NCI-H2107 treated with DMSO at 0.1 percent for 48 hours (cell line): ENCODE data around the gene PBX2.
"Not testable (repeated sequence)": the region's sequence is repeated elsewhere in the genome, so short reads cannot be mapped to it uniquely, and the experiment has no call there.

Experiments used
- DNase-seq: peaks from one replicate; lab custom pipeline; 2025; ENCODE audit not compliant: unreplicated experiment; lab: John Stamatoyannopoulos, UW

PBX2 gene

DNA sequence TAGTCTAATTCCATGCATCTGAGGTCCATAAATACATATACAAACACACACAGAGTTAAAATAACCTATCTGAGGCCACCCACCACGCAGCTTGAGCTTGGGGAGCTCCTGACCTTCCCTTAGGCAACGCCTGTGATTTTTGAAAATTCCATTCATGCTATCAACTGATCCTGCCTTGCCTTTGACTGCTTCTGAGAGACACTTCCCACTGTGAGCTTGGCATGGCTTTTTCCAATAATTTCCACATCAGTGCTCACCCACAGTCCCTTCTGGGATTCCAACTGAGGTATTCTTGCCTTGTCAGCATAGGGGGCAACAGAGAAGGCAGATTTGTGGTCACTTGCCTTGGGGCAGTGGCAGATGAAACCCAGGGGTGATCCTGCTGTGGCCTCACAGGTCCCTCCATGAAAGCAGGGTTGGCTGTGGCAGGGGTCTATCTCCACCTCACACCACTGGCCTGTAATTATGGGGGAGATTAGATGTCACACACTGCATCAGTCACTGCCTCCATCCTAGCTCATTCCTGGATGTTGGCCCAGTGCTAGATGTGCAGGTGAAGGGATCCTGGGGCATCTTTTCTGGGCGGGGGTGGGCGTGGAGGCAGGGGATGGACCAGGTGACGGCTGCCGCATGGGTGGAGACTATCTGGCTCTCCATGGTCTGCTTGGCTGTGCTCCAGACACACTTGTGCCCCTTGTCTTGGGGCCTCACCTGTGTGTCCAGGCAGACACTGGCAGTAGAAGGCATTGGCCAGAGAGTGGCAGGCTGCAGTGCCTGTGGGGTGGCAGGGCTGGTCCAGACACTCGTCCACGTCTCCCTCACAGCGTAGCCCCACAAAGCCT, 13.6 kb upstream of the PBX2 start:
- no peak for DNase-seq

DNA sequence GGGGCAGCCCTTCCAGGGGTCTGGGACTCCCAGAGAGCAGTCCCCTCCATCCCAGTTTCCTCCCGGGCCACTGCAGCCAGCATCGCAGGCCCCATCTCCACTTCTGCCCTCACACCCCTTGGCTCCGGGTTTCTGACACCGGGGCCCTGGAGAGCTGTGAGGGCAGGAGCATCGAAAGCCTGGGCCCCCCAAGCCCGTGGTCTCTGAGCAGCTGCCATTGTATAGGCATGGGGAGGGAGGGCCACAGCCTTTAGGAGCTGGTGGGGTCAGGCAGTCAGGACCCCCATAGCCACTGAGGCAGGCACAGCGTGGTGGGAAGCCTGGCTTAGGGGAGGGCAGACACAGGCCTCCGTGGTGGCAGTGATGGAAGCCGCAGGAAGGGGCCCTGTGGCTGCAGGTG, 12.2 kb upstream of the PBX2 start:
- no peak for DNase-seq

GRCh38 chr6:32200711-32201475, 10.9 kb upstream of the PBX2 start:
- DNase-seq: no peak

DNA sequence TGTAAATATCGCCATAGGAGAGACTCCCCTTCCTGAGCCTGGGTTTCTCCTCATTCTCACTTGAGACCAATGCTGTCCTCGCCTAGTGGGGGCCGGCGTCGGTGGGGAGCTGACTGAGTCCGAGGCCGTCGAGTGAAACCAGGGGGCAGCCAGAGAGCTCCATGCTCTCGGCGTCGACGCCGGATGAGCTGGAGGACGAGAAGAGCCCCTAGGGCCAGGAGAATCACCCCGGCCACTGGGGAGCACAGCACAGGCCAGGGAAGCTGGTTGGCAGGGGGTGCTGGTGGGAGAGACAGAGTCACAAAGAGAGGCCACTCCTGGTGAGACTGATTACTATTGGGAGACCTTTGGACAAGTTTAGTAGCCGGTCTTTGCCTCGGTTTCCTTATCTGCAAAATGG, 8.9 kb upstream of the PBX2 start:
- DNase-seq: no peak

- no peak for DNase-seq
These were observed 8.3 kb upstream of the PBX2 start for GRCh38 chr6:32198345-32198696.

GRCh38 chr6:32196682-32197616, 6.9 kb upstream of the PBX2 start:
- no peak for DNase-seq

- peak; percentile 33 for DNase-seq
These were observed 6.1 kb upstream of the PBX2 start for GRCh38 chr6:32195902-32196681.

DNA sequence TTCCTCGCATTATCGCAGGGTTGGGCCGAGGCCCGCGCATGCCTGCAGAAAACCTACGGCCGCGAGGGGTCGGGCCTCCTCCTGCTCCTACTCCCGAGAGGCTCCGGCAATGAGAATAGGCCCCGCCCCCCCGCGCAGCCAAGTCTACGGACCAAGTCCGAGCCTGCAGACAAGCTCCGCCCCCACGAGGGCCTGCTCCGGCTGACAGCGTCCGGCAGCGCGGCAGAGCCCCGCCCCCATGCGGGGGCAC, 5.6 kb upstream of the PBX2 start:
- DNase-seq: peak; percentile 86

- DNase-seq: no peak
These were observed 5.0 kb upstream of the PBX2 start for GRCh38 chr6:32194825-32195651.

GRCh38 chr6:32194388-32194787, 4.4 kb upstream of the PBX2 start:
- DNase-seq: no peak

- not testable (repeated sequence) for DNase-seq
These were observed 3.1 kb upstream of the PBX2 start for GRCh38 chr6:32193096-32193495.

- no peak for DNase-seq
These were observed 2.6 kb upstream of the PBX2 start, which contains the start of gene GPSM3 for GRCh38 chr6:32192608-32193039. Gene GPSM3, minus strand, starts transcription at chr6:32192643. Its CDS starts 130 bp downstream, at chr6:32192513.

GRCh38 chr6:32191696-32192607, 1.9 kb upstream of the PBX2 start:
- DNase-seq: no peak

DNA sequence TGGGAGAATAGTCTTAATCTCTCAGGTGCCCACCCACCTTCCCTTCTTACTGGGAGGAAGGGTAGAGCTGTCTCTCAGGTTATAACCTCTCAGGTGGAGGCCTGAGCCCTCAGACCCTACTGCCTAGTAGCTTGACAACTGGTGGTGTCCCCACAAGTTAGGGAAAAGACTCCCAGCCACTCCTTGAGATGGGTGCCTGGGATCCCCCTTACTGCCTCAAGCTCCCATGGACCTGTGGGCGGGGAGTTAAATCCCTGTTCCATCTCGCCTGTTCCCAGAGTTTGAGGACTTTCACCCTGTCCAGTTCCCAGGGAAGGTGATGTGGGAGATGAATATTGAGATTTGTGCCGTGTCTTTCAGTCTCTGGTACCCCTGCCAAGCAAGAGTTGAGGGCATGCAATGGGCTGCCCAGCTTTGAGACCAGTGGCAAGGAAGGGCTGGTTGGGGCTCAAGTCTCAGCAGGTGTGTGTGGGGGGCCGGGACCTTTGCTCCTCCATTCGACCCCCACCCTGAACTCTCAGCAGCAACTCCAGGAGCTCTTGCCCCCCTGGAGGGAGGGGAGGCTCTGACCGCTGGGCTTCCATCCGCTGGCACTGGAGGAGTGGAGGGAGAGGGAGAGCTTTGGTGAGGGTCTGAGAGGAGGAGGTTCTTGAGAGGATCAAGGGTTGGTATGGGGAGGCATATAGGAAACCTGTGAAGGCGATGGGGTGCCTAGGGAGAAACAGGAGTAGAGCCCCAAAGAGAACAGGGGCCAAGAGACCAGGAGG, 1.1 kb upstream of the PBX2 start:
- DNase-seq: no peak

GRCh38 chr6:32189742-32190053, 304 bp downstream of the PBX2 start:
- no peak for DNase-seq

DNA sequence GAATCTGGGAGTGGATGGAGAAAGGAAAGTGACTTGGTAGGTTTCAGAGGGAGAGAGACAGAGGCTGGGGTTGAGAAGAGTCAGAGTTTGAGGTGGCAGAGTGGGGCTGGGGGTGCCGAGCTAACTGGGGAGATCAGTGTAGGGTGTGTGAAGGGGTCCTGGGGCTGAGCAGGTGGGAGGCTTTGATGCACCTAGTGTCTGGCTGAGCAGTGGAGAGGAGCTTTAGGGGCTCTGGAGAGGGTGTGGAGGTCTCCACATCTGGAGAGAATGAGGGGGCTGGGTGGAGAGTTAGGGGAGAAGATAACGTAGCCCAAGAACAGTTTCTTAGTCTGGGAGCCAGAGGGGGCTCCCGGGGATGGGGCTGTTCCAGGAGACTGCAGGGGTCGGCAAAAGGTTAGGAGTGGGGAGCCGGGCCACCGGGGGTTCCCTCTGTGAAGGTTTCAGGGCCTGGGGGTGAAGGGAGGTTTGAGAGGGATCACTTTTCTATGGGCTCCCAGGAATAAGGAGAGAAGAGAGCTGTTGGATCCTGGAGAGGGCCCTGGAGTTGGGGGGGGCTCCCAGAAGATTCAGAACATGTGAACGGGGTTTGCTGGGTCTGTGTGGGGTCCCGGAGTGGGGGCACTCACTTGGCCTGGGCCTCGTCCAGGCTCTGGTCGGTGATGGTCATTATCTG, 797 bp downstream of the PBX2 start:
- no peak for DNase-seq

GRCh38 chr6:32188381-32189068, 1.5 kb downstream of the PBX2 start:
- DNase-seq: no peak
